Kidney (tissue), 11 donors: ENCODE measurements around the gene FCGR1A. TPM values are rescaled to one million over a fixed set of nuclear protein-coding genes. Genes with fewer than 3 reads are reported as not detected.
"Not testable (repeated sequence)": the region's sequence is repeated elsewhere in the genome, so short reads cannot be mapped to it uniquely, and the experiment has no call there.

ENCODE experiments used
- DNase-seq, 5 donors: peaks; one replicate each; pipeline ENCODE4 v3.0.0-alpha.2; 2013 to 2020
- FAIRE-seq: peaks from 2 replicates; lab custom pipeline; 2012; peaks lifted over from hg19 to GRCh38; lab: Jason Lieb, UNC
- H3K27ac ChIP-seq, 2 donors: one replicate each; pipeline ENCODE4 v1.7.0; 2013; ENCODE audit warnings: low read depth in 2 of 2, low read length in 2 of 2, inconsistent platforms in 1 of 2
- H3K27me3 ChIP-seq: one replicate; pipeline ENCODE4 v1.7.1; 2013; ENCODE audit warnings: low read length, inconsistent platforms; ENCODE audit not compliant: control insufficient read depth, insufficient read depth
- H3K36me3 ChIP-seq, 3 donors: one replicate each; pipeline versions ENCODE4 v1.7.0 to v1.7.1; 2013; ENCODE audit warnings: low read length in 3 of 3, control low read depth in 1 of 3, inconsistent platforms in 1 of 3; ENCODE audit not compliant: insufficient read depth in 3 of 3, control insufficient read depth in 2 of 3
- H3K4me1 ChIP-seq, 3 donors: one replicate each; pipeline versions ENCODE4 v1.7.0 to v1.7.1; 2013; ENCODE audit warnings: low read length in 3 of 3, inconsistent platforms in 1 of 3, low read depth in 1 of 3; ENCODE audit not compliant: control insufficient read depth in 2 of 3, insufficient read depth in 2 of 3
- H3K4me3 ChIP-seq, 3 donors: one replicate each; pipeline versions ENCODE4 v1.7.0 to v1.8.1; 2013; ENCODE audit warnings: low read length in 3 of 3, control low read depth in 1 of 3, inconsistent platforms in 1 of 3
- H3K9ac ChIP-seq, 3 donors: one replicate each; pipeline versions ENCODE4 v1.7.0 to v1.7.1; 2013; ENCODE audit warnings: low read length in 3 of 3, control low read depth in 1 of 3, inconsistent platforms in 1 of 3
- H3K9me3 ChIP-seq, 3 donors: one replicate each; pipeline versions ENCODE4 v1.7.0 to v1.7.1; 2013; ENCODE audit warnings: low read length in 3 of 3, control low read depth in 1 of 3, inconsistent platforms in 1 of 3; ENCODE audit not compliant: control insufficient read depth in 2 of 3, insufficient read depth in 1 of 3
- intact Hi-C: fragments of 100-400 bp; cut with DNase I; formaldehyde crosslinking; loops from one replicate; pipeline ENCODE4 v1.11.1; 2022
- polyA plus RNA-seq: library from polyadenylated mRNA; stranded (reverse); fragments of 350-450 nt; fragmentation: Illumina TruSeq; extraction: RNeasy Lipid Tissue Mini Kit (QIAGEN cat#74804); gene quantifications from one replicate; pipeline ENCODE4 v1.2.3, GENCODE V29; 2014; ENCODE audit warnings: low read depth, low replicate concordance; ENCODE audit not compliant: insufficient read depth
- total RNA-seq: library from RNA; stranded (reverse); fragmentation: NEBNext Ultra II Directional; extraction: Animal tissue kit (Norgen Biotek cat#: 25700); gene quantifications from one replicate; pipeline ENCODE4 v1.2.1, GENCODE V29; 2021
- donor health status: control.
- donor health status: control.
- donor health status: DM: yes; HTN: yes; CAD: no.
- donor health status: Normal renal cell carcinoma (clear cell type).

Gene FCGR1A
- total and polyA plus RNA-seq, 2 donors from 2014 or later: 18.0 to 19.5 TPM

- H3K4me3 ChIP-seq, H3K9me3 ChIP-seq, H3K9ac ChIP-seq, H3K27ac ChIP-seq, H3K27me3 ChIP-seq, intact Hi-C loops, DNase-seq, FAIRE-seq, H3K4me1 ChIP-seq, H3K36me3 ChIP-seq: not testable (repeated sequence)
Measured at GRCh38 chr1:149831764-149832315, 49.3 kb downstream of the FCGR1A start.

- H3K36me3 ChIP-seq, intact Hi-C loops, H3K9me3 ChIP-seq, H3K9ac ChIP-seq, H3K4me3 ChIP-seq, FAIRE-seq, DNase-seq, H3K27ac ChIP-seq, H3K27me3 ChIP-seq, H3K4me1 ChIP-seq: not testable (repeated sequence)
Measured at GRCh38 chr1:149832316-149833126, 50.0 kb downstream of the FCGR1A start.

- H3K4me1 ChIP-seq, H3K27ac ChIP-seq, H3K27me3 ChIP-seq, H3K9me3 ChIP-seq, H3K9ac ChIP-seq, DNase-seq, H3K4me3 ChIP-seq, intact Hi-C loops, FAIRE-seq, H3K36me3 ChIP-seq: not testable (repeated sequence)
Measured at GRCh38 chr1:149833144-149833543, 50.6 kb downstream of the FCGR1A start.

GRCh38 chr1:149841149-149841548 lies 58.7 kb downstream of the FCGR1A start:
- intact Hi-C loops, FAIRE-seq: not testable (repeated sequence)

More at GRCh38 chr1:149841149-149841548, 58.7 kb downstream of the FCGR1A start:
- not testable (repeated sequence) for H3K9ac ChIP-seq, H3K4me1 ChIP-seq, DNase-seq, H3K36me3 ChIP-seq, H3K27me3 ChIP-seq, H3K27ac ChIP-seq, H3K9me3 ChIP-seq, H3K4me3 ChIP-seq

Other genes starting within 250 kb of the FCGR1A start
- gene PPIAL4C, start 198.8 kb upstream of the FCGR1A start, total RNA-seq: 0.98 TPM
- gene PPIAL4C, start 198.8 kb upstream of the FCGR1A start, polyA plus RNA-seq: not detected
- gene BOLA1, start 116.9 kb downstream of the FCGR1A start, total RNA-seq: 14.3 TPM
- 44.0 TPM for gene BOLA1, start 116.9 kb downstream of the FCGR1A start, polyA plus RNA-seq
- gene SV2A, start 135.2 kb downstream of the FCGR1A start, total RNA-seq: 4.5 TPM
- 2.0 TPM for gene SV2A, start 135.2 kb downstream of the FCGR1A start, polyA plus RNA-seq
- 55.0 TPM for gene SF3B4, start 145.1 kb downstream of the FCGR1A start, total RNA-seq
- gene SF3B4, start 145.1 kb downstream of the FCGR1A start, polyA plus RNA-seq: 40.6 TPM
- gene MTMR11, start 154.2 kb downstream of the FCGR1A start, total RNA-seq: 24.7 TPM
- gene MTMR11, start 154.2 kb downstream of the FCGR1A start, polyA plus RNA-seq: 21.6 TPM
- gene OTUD7B, start 228.0 kb downstream of the FCGR1A start, total RNA-seq: 28.1 TPM
- 3.4 TPM for gene OTUD7B, start 228.0 kb downstream of the FCGR1A start, polyA plus RNA-seq